H9 (cell line): ENCODE measurements around the gene CTSE. TPM values are rescaled to one million over a fixed set of nuclear protein-coding genes. Genes with fewer than 3 reads are reported as not detected.

Experiments used
- DNase-seq: peaks from one replicate; pipeline ENCODE4 v3.0.0-alpha.2; 2017
- H2AFZ ChIP-seq: one replicate; pipeline ENCODE4 v1.6.1; 2013; ENCODE audit warnings: mild to moderate bottlenecking, low read length, control low read depth, moderate library complexity
- H2AK5ac ChIP-seq: 2 replicates; pipeline ENCODE4 v1.6.1; 2013; ENCODE audit warnings: low read length, control low read depth, mixed read lengths; ENCODE audit not compliant: insufficient read length
- H2BK120ac ChIP-seq: one replicate; pipeline ENCODE4 v1.6.1; 2013; ENCODE audit warnings: low read depth, mild to moderate bottlenecking, low read length, control low read depth, inconsistent platforms; ENCODE audit not compliant: poor library complexity, severe bottlenecking
- H2BK12ac ChIP-seq: 2 replicates; pipeline ENCODE4 v1.6.1; 2013; ENCODE audit warnings: low read length, control low read depth, mixed read lengths, low read depth; ENCODE audit not compliant: insufficient read length
- H2BK15ac ChIP-seq: 2 replicates; pipeline ENCODE4 v1.6.1; 2013; ENCODE audit warnings: low read depth, low read length, control low read depth
- H2BK20ac ChIP-seq: one replicate; pipeline ENCODE4 v1.6.1; 2013; ENCODE audit warnings: low read depth, mild to moderate bottlenecking, low read length, control low read depth, inconsistent platforms; ENCODE audit not compliant: poor library complexity, severe bottlenecking
- H2BK5ac ChIP-seq: 2 replicates; pipeline ENCODE4 v1.6.1; 2013; ENCODE audit warnings: low read length, control low read depth, mixed read lengths; ENCODE audit not compliant: insufficient read length
- H3K14ac ChIP-seq: 2 replicates; pipeline ENCODE4 v1.6.1; 2013; ENCODE audit warnings: low read length, control low read depth; ENCODE audit not compliant: insufficient read depth
- H3K18ac ChIP-seq: 2 replicates; pipeline ENCODE4 v1.6.1; 2013; ENCODE audit warnings: low read depth, mild to moderate bottlenecking, mixed read lengths, low read length, control low read depth; ENCODE audit not compliant: insufficient read length
- H3K23ac ChIP-seq: 2 replicates; pipeline ENCODE4 v1.6.1; 2013; ENCODE audit warnings: low read length, control low read depth, mixed read lengths, low read depth; ENCODE audit not compliant: insufficient read length
- H3K23me2 ChIP-seq: 2 replicates; pipeline ENCODE4 v1.6.1; 2013; ENCODE audit warnings: low read depth, mild to moderate bottlenecking, mixed read lengths, low read length, control low read depth; ENCODE audit not compliant: insufficient read length, poor library complexity, severe bottlenecking
- H3K27ac ChIP-seq: 2 replicates; pipeline ENCODE4 v1.5.1; 2013; ENCODE audit warnings: low read length, control low read depth, mixed read lengths, low read depth; ENCODE audit not compliant: insufficient read length
- H3K27me3 ChIP-seq: 2 replicates; pipeline ENCODE4 v1.6.1; 2013; ENCODE audit warnings: low read length, control low read depth, inconsistent platforms; ENCODE audit not compliant: insufficient read depth
- H3K4ac ChIP-seq: 2 replicates; pipeline ENCODE4 v1.6.1; 2013; ENCODE audit warnings: low read depth, mild to moderate bottlenecking, control low read depth, inconsistent platforms, low read length, moderate library complexity
- H3K4me1 ChIP-seq: 2 replicates; pipeline ENCODE4 v1.6.1; 2013; ENCODE audit warnings: low read length, control low read depth, inconsistent platforms; ENCODE audit not compliant: insufficient read depth
- H3K4me2 ChIP-seq: 2 replicates; pipeline ENCODE4 v1.6.1; 2013; ENCODE audit warnings: low read length, control low read depth, mixed read lengths; ENCODE audit not compliant: insufficient read length, insufficient read depth
- H3K56ac ChIP-seq: 2 replicates; pipeline ENCODE4 v1.6.1; 2013; ENCODE audit warnings: low read depth, mild to moderate bottlenecking, mixed read lengths, low read length, control low read depth; ENCODE audit not compliant: insufficient read length
- H3K79me1 ChIP-seq: 2 replicates; pipeline ENCODE4 v1.6.1; 2013; ENCODE audit warnings: low read depth, mild to moderate bottlenecking, moderate library complexity, low read length, control low read depth, inconsistent platforms; ENCODE audit not compliant: insufficient read depth, poor library complexity, severe bottlenecking
- H3K79me2 ChIP-seq: 2 replicates; pipeline ENCODE4 v1.6.1; 2013; ENCODE audit warnings: low read length, control low read depth, inconsistent platforms; ENCODE audit not compliant: insufficient read depth
- H3K9ac ChIP-seq: 2 replicates; pipeline ENCODE4 v1.6.1; 2013; ENCODE audit warnings: low read length, control low read depth, mixed read lengths; ENCODE audit not compliant: insufficient read length; ENCODE audit errors: extremely low read depth
- H3K9me3 ChIP-seq: one replicate; pipeline ENCODE4 v1.6.1; 2013; ENCODE audit warnings: low read depth, low read length, inconsistent platforms; ENCODE audit not compliant: control insufficient read depth
- H3T11ph ChIP-seq: one replicate; pipeline ENCODE4 v1.6.1; 2013; ENCODE audit warnings: mild to moderate bottlenecking, low read length, control low read depth, inconsistent platforms
- H4K20me1 ChIP-seq: one replicate; pipeline ENCODE4 v1.6.1; 2013; ENCODE audit not compliant: control insufficient read depth, insufficient read length, insufficient read depth
- H4K5ac ChIP-seq: 2 replicates; pipeline ENCODE4 v1.6.1; 2013; ENCODE audit warnings: low read depth, mild to moderate bottlenecking, mixed read lengths, low read length, control low read depth; ENCODE audit not compliant: insufficient read length
- H4K8ac ChIP-seq: replicated peaks from 2 replicates; pipeline ENCODE4 v1.6.1; 2013; ENCODE audit warnings: low read length, control low read depth, mixed read lengths, low read depth; ENCODE audit not compliant: insufficient read length
- H4K91ac ChIP-seq: 2 replicates; pipeline ENCODE4 v1.6.1; 2013; ENCODE audit warnings: low read depth, mild to moderate bottlenecking, moderate library complexity, mixed read lengths, low read length, control low read depth; ENCODE audit not compliant: insufficient read length
- H3K27ac Mint-ChIP-seq, 3 experiments: 2 replicates in 2 of 3; 3 replicates in 1 of 3; pipeline ENCODE4 v1.8.0; 2020 to 2021; ENCODE audit warnings: mixed read lengths in 3 of 3, mild to moderate bottlenecking in 1 of 3, moderate library complexity in 1 of 3
- H3K27me3 Mint-ChIP-seq: 2 replicates; pipeline ENCODE4 v1.8.0; 2021; ENCODE audit warnings: low read depth, mild to moderate bottlenecking, moderate library complexity, mixed read lengths
- H3K36me3 Mint-ChIP-seq, 3 experiments: 2 replicates in 2 of 3; 3 replicates in 1 of 3; pipeline ENCODE4 v1.8.0; 2020 to 2021; ENCODE audit warnings: low read depth in 3 of 3, mixed read lengths in 3 of 3; ENCODE audit not compliant: insufficient read depth in 1 of 3
- H3K4me1 Mint-ChIP-seq, 2 experiments: 2 replicates each; pipeline ENCODE4 v1.8.0; 2020; ENCODE audit warnings: mixed read lengths in 2 of 2
- H3K4me3 Mint-ChIP-seq, 2 experiments: 2 replicates in 1 of 2; 3 replicates in 1 of 2; pipeline ENCODE4 v1.8.0; 2020 to 2021; ENCODE audit warnings: mild to moderate bottlenecking in 2 of 2, mixed read lengths in 2 of 2, moderate library complexity in 1 of 2
- H3K9me3 Mint-ChIP-seq, 2 experiments: 2 replicates in 1 of 2; 3 replicates in 1 of 2; pipeline ENCODE4 v1.8.0; 2020; ENCODE audit warnings: mild to moderate bottlenecking in 2 of 2, mixed read lengths in 2 of 2, moderate library complexity in 1 of 2
- WGBS: extraction: QIAGEN DNeasy Blood & Tissue Kit; methylation state at CpG from one replicate; pipeline ENCODE4 v1.1.7; 2013; ENCODE audit warnings: missing lambda C conversion rate, low lambda C conversion rate, mixed read lengths; ENCODE audit not compliant: insufficient read length; ENCODE audit errors: extremely low coverage; 5-methylcytosine and 5-hydroxymethylcytosine counted together
- total RNA-seq: library from RNA; stranded (reverse); gene quantifications from 2 replicates; pipeline ENCODE4 v1.2.1, GENCODE V29; 2021
- TF ChIP-seq, protein P1 (sequence below): fragments of 200-600 bp; sonication (generic); conservative IDR thresholded peaks from 3 replicates; pipeline ENCODE4 v1.8.0; 2021; ENCODE audit warnings: antibody characterized with exemption, mild to moderate bottlenecking

Gene CTSE
- total RNA-seq, 1 experiment from 2014 or later: not detected

DNA sequence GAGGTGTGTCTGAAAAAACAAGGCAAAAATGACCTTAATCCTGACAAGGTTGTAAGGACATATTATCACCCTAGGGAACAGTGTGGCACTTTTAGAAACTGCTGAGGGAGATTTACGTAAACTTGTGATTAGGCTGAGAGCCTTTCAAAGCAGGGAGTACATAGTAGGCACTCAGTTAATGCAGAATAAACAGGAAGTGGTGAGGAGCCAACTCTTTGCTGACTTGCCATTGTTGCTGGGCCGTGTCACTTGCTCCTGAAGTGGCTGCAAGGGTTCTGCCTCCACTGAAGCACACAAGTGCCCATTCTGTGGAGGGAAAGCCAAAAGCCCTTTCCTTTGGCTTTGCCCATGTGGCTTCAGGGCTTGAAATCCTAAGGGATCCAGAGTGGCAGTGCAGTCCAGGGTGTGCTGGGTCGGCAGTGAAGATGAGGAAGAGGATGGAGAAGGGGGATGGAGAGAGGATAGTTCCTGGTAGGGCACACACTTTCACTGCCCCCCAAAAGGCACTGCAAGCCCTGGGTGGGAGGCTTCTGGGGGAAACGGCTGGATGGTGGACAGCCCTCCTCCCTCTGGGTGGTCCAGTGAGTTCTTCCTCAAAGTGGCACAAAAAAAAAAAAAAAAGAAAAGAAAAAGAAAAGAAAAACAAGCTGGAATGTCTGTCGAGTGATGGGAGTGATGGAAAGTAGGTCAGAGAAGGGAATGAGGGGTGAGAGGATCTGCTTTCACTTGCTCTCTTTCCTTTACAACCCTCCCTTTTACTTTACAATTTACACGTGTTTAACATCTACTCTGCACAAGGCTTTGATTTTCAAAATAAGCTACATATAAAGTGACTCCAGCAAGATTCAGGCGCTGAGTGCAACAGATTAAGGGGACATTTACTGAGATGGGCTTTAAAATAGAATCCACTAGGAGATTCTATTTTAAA is 15.6 kb upstream of the CTSE start:
- Histone ChIP-seq H4K8ac (no peak overlapping the region), H3K23ac (no peak overlapping the region), H3K4me2 (no peak overlapping the region), H2BK5ac (no peak overlapping the region), H3K79me1 (no peaks in the 10 kb centered on the region), H2AFZ (no peak overlapping the region), H3K4ac (no peak overlapping the region), H3T11ph (no peak overlapping the region), H2AK5ac (no peak overlapping the region), H3K56ac (no peak overlapping the region), H3K9me3 (no peaks in the 10 kb centered on the region), H2BK12ac (no peak overlapping the region), H3K79me2 (no peaks in the 10 kb centered on the region), H3K9ac (no peak overlapping the region), H4K20me1 (no peaks in the 10 kb centered on the region), H2BK20ac (no peak overlapping the region), H3K27me3 (no peaks in the 10 kb centered on the region), H3K27ac (no peak overlapping the region), H3K4me1 (peaks cover 3% of the 10 kb centered on the region; the same call in 1 of the 2 replicates), H3K14ac (no peak overlapping the region), H4K91ac (no peak overlapping the region), H3K18ac (no peak overlapping the region), H2BK120ac (no peak overlapping the region), H2BK15ac (no peak overlapping the region), H3K23me2 (no peaks in the 10 kb centered on the region), H4K5ac (no peak overlapping the region)
- Mint-ChIP-seq H3K27ac (no peak overlapping the region), H3K36me3 (no peaks in the 10 kb centered on the region), H3K4me3 (no peak overlapping the region), H3K9me3 (no peaks in the 10 kb centered on the region; a peak in 1 of 5 replicates), H3K27me3 (no peaks in the 10 kb centered on the region; the same call in none of the 2 replicates), H3K4me1 (peaks cover 14 to 27% of the 10 kb centered on the region in 2 experiments)
- TF ChIP-seq, protein P1, sequence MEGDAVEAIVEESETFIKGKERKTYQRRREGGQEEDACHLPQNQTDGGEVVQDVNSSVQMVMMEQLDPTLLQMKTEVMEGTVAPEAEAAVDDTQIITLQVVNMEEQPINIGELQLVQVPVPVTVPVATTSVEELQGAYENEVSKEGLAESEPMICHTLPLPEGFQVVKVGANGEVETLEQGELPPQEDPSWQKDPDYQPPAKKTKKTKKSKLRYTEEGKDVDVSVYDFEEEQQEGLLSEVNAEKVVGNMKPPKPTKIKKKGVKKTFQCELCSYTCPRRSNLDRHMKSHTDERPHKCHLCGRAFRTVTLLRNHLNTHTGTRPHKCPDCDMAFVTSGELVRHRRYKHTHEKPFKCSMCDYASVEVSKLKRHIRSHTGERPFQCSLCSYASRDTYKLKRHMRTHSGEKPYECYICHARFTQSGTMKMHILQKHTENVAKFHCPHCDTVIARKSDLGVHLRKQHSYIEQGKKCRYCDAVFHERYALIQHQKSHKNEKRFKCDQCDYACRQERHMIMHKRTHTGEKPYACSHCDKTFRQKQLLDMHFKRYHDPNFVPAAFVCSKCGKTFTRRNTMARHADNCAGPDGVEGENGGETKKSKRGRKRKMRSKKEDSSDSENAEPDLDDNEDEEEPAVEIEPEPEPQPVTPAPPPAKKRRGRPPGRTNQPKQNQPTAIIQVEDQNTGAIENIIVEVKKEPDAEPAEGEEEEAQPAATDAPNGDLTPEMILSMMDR: no peak
- no CpG with 5 or more reads among the region's 7 CpGs for WGBS
- DNase-seq: no peak
